T-helper 17 cell (primary cell): ENCODE data around the gene KLHDC8B. TPM values are rescaled to one million over a fixed set of nuclear protein-coding genes. Genes with fewer than 3 reads are reported as not detected.
"Not testable (repeated sequence)": the region's sequence is repeated elsewhere in the genome, so short reads cannot be mapped to it uniquely, and the experiment has no call there.

ENCODE experiments used
- ATAC-seq: fragments of 150-1000 bp; cut with Tn5 transposase; 2 replicates; pipeline ENCODE4 v1.10.0; 2021; ENCODE audit warnings: mild to moderate bottlenecking, moderate library complexity
- DNase-seq, 3 donors: peaks; one replicate each; pipeline versions ENCODE4 v3.0.0 to v3.0.0-alpha.2; 2020 to 2021
- H3K9me3 ChIP-seq: one replicate; pipeline ENCODE4 v1.7.0; 2013; ENCODE audit warnings: low read length, mild to moderate bottlenecking; ENCODE audit not compliant: control insufficient read depth, poor library complexity, severe bottlenecking
- H3K27ac Mint-ChIP-seq: one replicate; pipeline ENCODE4 v1.8.0; 2022; ENCODE audit warnings: mild to moderate bottlenecking, moderate library complexity, mixed read lengths
- H3K27me3 Mint-ChIP-seq: one replicate; pipeline ENCODE4 v1.8.0; 2022; ENCODE audit warnings: mixed read lengths
- H3K36me3 Mint-ChIP-seq: one replicate; pipeline ENCODE4 v1.8.0; 2022; ENCODE audit warnings: low read depth, mixed read lengths
- H3K4me1 Mint-ChIP-seq: one replicate; pipeline ENCODE4 v1.8.0; 2022; ENCODE audit warnings: mild to moderate bottlenecking, mixed read lengths
- H3K4me3 Mint-ChIP-seq: one replicate; pipeline ENCODE4 v1.8.0; 2022; ENCODE audit warnings: mild to moderate bottlenecking, moderate library complexity, mixed read lengths
- total RNA-seq, 4 donors: library from RNA in 2 of 4; stranded (reverse) in 2 of 4; gene quantifications; one replicate each; pipeline ENCODE4 v1.2.3 and lab custom pipeline; 2022 to 2026

The KLHDC8B gene
- total RNA-seq, 2 donors from 2014 or later = 1.7 to 8.7 TPM

DNA sequence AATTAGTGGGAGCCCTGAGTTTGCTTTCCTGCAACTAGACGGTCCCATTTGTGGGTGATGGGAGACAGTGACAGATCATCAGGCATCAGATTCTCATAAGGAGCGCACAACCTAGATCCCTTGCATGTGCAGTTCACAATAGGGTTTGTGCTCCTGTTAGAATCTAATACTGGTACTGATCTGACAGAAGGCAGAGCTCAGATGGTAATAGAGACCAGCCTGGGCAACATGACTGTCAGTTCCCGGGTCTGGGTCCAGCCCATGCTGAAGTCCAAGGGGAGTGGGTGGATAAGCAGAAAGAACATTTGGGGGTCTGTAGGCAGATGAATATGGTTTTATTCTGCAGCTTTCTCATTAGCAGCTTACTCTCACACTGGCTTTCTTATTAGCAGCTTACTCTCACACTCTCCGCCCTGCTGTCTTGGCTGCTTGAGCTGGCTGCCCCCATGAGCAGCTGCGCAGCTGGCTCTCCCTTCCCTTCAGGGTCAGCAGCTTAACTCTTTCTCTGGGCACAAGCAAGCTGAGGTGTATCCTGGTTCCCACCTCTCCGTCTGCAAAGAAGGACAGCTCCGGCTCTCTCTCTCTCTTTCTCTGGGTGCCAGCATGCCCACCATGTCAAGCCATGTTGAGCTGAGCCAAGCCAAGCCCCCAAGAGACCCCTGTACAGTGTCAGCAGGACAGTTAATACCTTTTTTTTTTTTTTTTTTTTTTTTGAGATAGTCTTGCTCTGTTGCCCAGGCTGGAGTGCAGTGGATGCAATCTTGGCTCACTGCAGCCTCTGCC is 46.5 kb downstream of the KLHDC8B start:
- H3K4me1 Mint-ChIP-seq = no peaks in the 10 kb centered on the region
- no peaks in the 10 kb centered on the region for H3K9me3 ChIP-seq
- DNase-seq (no peak), ATAC-seq (no peak)
- peaks cover 10% of the 10 kb centered on the region for H3K27me3 Mint-ChIP-seq
- no peak overlapping the region for H3K27ac Mint-ChIP-seq
- peaks cover 2% of the 10 kb centered on the region for H3K36me3 Mint-ChIP-seq
- no peak overlapping the region for H3K4me3 Mint-ChIP-seq

DNA sequence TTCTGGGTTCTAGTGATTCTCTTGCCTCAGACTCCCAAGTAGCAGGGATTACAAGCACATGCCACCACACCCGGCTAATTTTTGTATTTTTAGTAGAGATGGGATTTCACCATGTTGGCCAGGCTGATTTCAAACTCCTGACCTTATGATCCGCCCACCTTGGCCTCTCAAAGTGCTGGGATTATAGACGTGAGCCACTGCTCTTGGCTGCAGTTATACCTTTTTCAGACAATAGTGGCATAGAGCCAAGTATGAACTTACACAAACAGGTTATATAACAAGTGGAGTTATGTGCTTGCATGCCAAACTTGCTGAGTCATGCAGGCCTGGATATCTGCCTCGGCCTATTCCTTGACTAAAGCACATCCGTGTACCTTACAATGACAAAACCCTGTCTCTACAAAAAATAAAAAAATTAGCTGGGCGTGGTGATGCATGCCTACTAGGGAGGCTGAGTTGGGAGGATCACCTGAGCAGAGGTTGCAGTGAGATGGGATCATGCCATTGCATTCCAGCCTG is 47.1 kb downstream of the KLHDC8B start:
- not testable (repeated sequence) for H3K36me3 Mint-ChIP-seq, DNase-seq, H3K9me3 ChIP-seq, H3K4me1 Mint-ChIP-seq, H3K4me3 Mint-ChIP-seq, ATAC-seq, H3K27ac Mint-ChIP-seq
- peaks cover 10% of the 10 kb centered on the region for H3K27me3 Mint-ChIP-seq

DNA sequence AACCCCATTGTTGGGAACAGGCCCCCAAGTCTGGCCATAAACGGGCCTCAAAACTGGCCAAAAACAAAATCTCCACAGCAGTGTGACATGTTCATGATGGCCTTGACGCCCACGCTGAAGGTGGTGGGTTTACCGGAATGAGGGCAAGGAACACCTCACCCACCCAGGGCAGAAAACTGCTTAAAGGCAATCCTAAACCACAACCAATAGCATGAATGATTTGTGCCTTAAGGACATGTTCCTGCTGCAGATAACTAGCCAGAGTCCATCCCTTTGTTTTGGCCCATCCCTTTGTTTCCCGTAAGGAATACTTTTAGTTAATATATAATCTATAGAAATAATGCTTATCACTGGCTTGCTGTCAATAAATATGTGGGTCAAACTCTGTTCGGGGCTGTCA is 47.7 kb downstream of the KLHDC8B start:
- no peaks in the 10 kb centered on the region for H3K4me1 Mint-ChIP-seq
- H3K9me3 ChIP-seq = no peaks in the 10 kb centered on the region
- no peak overlapping the region for H3K27ac Mint-ChIP-seq
- DNase-seq (no peak), ATAC-seq (no peak)
- H3K27me3 Mint-ChIP-seq = peaks cover 10% of the 10 kb centered on the region
- no peaks in the 10 kb centered on the region for H3K36me3 Mint-ChIP-seq
- H3K4me3 Mint-ChIP-seq = no peak overlapping the region

DNA sequence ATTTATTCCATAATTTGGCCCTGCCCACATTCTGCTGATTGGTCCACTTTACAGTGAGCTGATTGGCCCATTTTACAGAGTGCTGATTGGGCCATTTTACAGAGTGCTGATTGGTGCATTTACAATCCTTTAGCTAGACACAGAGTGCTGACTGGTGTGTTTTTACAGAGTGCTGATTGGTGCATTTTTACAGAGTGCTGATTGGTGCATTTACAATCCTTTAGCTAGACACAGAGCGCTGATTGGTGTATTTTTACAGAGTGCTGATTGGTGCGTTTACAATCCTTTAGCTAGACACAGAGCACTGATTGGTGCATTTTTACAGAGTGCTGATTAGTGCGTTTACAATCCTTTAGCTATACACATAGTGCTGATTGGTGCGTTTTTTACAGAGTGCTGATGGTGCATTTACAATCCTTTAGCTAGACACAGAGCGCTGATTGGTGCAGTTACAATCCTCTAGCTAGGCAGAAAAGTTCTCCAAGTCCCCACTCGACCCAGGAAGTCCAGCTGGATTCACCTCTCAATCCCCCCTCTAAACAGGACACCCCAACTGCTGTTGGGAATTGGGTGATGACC is 49.7 kb downstream of the KLHDC8B start:
- not testable (repeated sequence) for H3K36me3 Mint-ChIP-seq, H3K4me3 Mint-ChIP-seq, H3K27me3 Mint-ChIP-seq, DNase-seq, H3K27ac Mint-ChIP-seq, H3K4me1 Mint-ChIP-seq, H3K9me3 ChIP-seq, ATAC-seq

DNA sequence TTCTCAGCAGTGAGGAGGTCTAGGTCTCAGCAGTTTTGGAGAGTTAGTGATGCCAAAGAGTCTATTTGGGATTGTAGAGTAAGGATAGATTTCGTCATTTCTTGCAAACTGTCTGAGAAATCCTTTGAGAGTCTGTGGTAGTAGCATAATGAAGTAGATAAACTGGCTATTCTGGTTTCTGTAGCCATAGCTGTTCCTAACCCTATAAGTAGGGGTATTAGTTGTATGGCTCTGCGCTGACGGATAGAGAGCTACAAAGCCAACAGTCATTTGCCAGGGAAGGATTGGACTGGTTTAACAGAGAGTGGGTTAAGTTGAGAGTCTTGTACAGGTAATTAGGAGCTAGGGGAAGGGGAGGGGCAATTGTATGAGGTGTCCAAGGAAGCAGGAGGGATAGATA is 50.6 kb downstream of the KLHDC8B start:
- no peaks in the 10 kb centered on the region for H3K9me3 ChIP-seq

More for the DNA sequence above, 50.6 kb downstream of the KLHDC8B start:
- DNase-seq (no peak), ATAC-seq (no peak)
- H3K36me3 Mint-ChIP-seq = no peaks in the 10 kb centered on the region
- no peak overlapping the region for H3K4me3 Mint-ChIP-seq
- peaks cover 5% of the 10 kb centered on the region for H3K27me3 Mint-ChIP-seq
- no peak overlapping the region for H3K27ac Mint-ChIP-seq
- H3K4me1 Mint-ChIP-seq = no peaks in the 10 kb centered on the region

Other genes with a start within 250 kb of the KLHDC8B start
- 10 to 100 TPM; 37.8 to 43.2 TPM for gene P4HTM, start 181.4 kb upstream of the KLHDC8B start, total RNA-seq
- 100 to 1,000 TPM; 181 to 202 TPM for gene WDR6, start 164.2 kb upstream of the KLHDC8B start, total RNA-seq
- gene DALRD3, start 153.0 kb upstream of the KLHDC8B start, total RNA-seq = 10 to 100 TPM; 21.2 to 27.4 TPM
- gene NDUFAF3, start 149.5 kb upstream of the KLHDC8B start, total RNA-seq = 10 to 100 TPM; 61.3 to 62.9 TPM
- gene IMPDH2, start 142.2 kb upstream of the KLHDC8B start, total RNA-seq = 100 to 1,000 TPM in 1 of 2 donors, 10 to 100 TPM in 1; 96.8 to 108 TPM
- gene QRICH1, start 77.5 kb upstream of the KLHDC8B start, total RNA-seq = 100 to 1,000 TPM; 196 to 206 TPM
- gene QARS1, start 66.8 kb upstream of the KLHDC8B start, total RNA-seq = 100 to 1,000 TPM; 214 to 269 TPM
- 10 to 100 TPM; 51.4 to 56.6 TPM for gene USP19, start 50.8 kb upstream of the KLHDC8B start, total RNA-seq
- 1 to 10 TPM in 1 of 2 donors, under 1 TPM in 1; 0.65 to 3.3 TPM for gene LAMB2, start 38.5 kb upstream of the KLHDC8B start, total RNA-seq
- 10 to 100 TPM; 13.7 to 13.9 TPM for gene CCDC71, start 5.3 kb upstream of the KLHDC8B start, total RNA-seq
- gene C3orf62, start 105.6 kb downstream of the KLHDC8B start, total RNA-seq = 10 to 100 TPM in 1 of 2 donors, 1 to 10 TPM in 1; 7.3 to 11.1 TPM
- gene USP4, start 168.5 kb downstream of the KLHDC8B start, total RNA-seq = 100 to 1,000 TPM; 101 to 110 TPM
- 100 to 1,000 TPM in 1 of 2 donors, 10 to 100 TPM in 1; 75.6 to 326 TPM for gene GPX1, start 186.8 kb downstream of the KLHDC8B start, total RNA-seq
- 100 to 1,000 TPM; 274 to 317 TPM for gene RHOA, start 240.4 kb downstream of the KLHDC8B start, total RNA-seq
- 10 to 100 TPM; 23.4 to 27.0 TPM for gene TCTA, start 240.8 kb downstream of the KLHDC8B start, total RNA-seq